GM10248 (cell line): ENCODE measurements around the gene IRGC.
"Not testable (repeated sequence)": the region's sequence is repeated elsewhere in the genome, so short reads cannot be mapped to it uniquely, and the experiment has no call there.

Experiments
- CTCF ChIA-PET: fragments of 300-600 bp; sonication (Branson Sonifier 250); formaldehyde crosslinking; extraction: SDS; loops from one replicate; lab custom pipeline; 2021; ENCODE audit warnings: antibody characterized with exemption; lab: Yijun Ruan, JAX
- POLR2A ChIA-PET: fragments of 350-650 bp; sonication (Branson Sonifier 250); formaldehyde crosslinking; extraction: SDS; loops from one replicate; lab custom pipeline; 2020; ENCODE audit warnings: antibody characterized with exemption; lab: Yijun Ruan, JAX
- DNase-seq: peaks from one replicate; pipeline ENCODE4 v3.0.0; 2012; ENCODE audit errors: extremely low spot score
- TF ChIP-seq, protein P1 (sequence below): IDR thresholded peaks from 2 replicates; pipeline ENCODE4 v1.5.1; 2012; ENCODE audit warnings: mild to moderate bottlenecking, low read depth; ENCODE audit errors: extremely low read depth, missing control alignments, control extremely low read depth

The IRGC gene

DNA sequence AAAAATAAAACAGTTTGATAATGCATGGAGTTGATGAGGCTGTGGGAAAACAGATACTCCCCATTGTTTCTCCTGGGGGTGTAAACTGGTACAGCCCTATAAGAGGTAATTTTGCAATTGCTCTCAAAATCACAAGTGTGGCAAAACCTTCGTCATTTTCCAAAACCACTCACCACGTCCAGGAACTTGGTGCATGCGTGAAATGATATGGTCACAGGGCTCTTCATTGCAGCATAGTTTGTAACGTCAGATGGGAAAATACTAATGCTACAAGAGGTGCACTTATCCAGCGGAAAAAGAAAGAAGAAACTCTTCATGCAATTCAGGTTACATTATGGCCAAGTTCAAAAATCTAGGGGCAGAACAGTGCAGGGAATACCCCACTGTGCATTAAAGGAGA, 34.1 kb upstream of the IRGC start:
- TF ChIP-seq, protein P1, sequence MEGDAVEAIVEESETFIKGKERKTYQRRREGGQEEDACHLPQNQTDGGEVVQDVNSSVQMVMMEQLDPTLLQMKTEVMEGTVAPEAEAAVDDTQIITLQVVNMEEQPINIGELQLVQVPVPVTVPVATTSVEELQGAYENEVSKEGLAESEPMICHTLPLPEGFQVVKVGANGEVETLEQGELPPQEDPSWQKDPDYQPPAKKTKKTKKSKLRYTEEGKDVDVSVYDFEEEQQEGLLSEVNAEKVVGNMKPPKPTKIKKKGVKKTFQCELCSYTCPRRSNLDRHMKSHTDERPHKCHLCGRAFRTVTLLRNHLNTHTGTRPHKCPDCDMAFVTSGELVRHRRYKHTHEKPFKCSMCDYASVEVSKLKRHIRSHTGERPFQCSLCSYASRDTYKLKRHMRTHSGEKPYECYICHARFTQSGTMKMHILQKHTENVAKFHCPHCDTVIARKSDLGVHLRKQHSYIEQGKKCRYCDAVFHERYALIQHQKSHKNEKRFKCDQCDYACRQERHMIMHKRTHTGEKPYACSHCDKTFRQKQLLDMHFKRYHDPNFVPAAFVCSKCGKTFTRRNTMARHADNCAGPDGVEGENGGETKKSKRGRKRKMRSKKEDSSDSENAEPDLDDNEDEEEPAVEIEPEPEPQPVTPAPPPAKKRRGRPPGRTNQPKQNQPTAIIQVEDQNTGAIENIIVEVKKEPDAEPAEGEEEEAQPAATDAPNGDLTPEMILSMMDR, result no peak
- ChIA-PET POLR2A (interaction anchor here (0.6 kb wide), 1 partner anchor 12 kb away, joined by 3 read pairs; the partner anchor contains the start of gene PLAUR), CTCF (interaction anchor here (1.4 kb wide), 1 partner anchor 13 kb away, joined by 4 read pairs; no protein-coding TSS in a partner anchor)
- no peak for DNase-seq

DNA sequence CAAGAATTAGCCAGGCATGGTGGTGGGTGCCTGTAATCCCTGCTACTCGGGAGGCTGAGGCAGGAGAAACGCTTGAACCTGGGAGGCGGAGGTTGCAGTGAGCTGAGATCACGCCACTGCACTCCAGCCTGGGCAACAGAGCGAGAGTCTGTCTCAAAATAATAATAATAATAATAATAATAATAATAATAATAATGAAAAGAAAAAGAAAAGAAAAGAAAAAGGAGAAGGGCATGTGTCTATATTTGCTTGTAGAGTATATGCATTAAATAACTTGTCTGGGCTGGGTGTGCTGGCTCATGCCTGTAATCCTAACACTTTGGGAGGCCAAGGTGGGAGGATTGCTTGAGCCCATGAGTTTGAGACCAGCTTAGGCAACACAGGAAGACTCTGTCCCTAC, 33.6 kb upstream of the IRGC start:
- CTCF ChIA-PET, DNase-seq: not testable (repeated sequence)
- POLR2A ChIA-PET, result interaction anchor here (0.6 kb wide), 1 partner anchor 12 kb away, joined by 3 read pairs; the partner anchor contains the start of gene PLAUR

DNA sequence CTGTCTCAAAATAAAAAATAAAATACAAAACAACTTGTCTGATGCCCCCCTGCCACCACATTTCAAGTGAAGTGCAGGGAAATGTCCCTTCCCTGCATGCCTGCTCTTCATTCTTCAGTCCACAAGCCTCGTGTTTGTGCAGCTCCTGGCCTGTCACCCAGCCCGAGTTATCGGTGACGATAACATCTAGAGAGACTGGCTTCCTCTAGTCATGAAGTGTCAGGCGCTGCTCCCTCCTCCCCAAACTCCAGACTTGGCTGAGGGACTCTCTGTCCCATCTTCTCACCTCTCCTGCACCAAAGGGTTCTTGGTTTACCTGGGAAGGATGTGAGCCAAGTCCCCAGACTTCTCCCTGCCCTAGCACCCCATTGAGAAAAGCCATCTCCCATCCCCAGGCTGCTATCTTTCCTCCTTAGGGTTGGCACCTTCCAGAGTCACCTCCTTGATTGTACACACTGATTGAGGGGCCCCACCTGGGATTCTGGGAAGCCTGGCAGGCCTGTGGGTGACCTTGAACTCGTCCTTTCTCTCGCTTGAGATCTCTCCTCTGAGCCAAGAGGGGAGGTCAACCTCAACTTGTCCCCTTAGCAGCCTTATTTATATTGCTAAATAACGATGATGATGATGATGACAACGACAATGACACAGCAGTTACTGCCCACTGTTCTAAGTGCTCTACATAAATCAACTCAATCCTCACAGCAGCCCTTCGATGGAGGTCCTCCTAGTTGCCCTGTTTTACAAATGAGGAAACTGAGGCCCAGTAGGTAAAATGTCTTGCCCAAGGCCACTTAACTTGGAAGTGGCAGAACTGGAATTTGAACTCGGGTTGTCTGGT, 32.8 kb upstream of the IRGC start:
- POLR2A ChIA-PET, result no interaction called here
- DNase-seq, result no peak
- CTCF ChIA-PET, result no interaction called here
- TF ChIP-seq, protein P1, result no peak

DNA sequence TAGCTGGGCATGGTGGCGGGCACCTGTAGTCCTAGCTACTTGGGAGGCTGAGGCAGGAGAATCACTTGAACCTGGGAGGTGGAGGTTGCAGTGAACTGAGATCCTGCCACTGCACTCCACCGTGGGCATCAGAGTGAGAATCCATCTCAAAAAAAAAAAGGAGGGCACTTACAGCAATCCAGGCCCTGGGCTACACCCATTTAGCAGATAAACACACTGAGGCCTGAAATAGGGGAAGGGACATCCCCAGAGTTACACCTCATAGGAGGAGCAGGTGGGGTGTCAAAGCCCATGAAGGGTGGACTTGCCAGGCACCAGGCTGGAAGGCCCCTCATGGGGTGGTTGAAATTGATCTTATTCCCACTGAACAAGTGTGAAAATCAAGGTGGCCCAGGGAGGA, 32.0 kb upstream of the IRGC start:
- ChIA-PET CTCF (no interaction called here), POLR2A (no interaction called here)
- DNase-seq, result no peak
- TF ChIP-seq, protein P1, result no peak

DNA sequence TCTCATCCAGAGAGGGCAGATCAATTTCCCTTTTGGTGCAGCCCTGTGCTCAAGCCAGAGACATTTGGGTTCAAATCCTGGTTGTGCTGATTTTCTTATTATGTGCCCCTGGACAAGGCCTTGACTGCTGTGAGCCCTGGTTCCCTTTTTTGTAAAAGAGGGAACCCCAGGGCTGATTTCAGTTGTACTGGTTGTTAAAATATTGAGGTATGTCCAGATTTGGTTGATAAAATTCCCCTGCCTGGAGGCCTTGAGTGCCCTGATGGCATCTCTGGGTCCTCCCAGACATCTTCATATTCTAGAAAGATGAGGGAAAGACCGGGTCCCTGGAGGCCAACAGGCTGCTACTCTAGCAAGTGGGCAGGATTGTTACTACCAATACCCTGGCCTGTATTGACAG, 31.6 kb upstream of the IRGC start:
- no peak for DNase-seq
- TF ChIP-seq, protein P1, result no peak
- POLR2A ChIA-PET, result no interaction called here
- CTCF ChIA-PET, result interaction anchor here (1.4 kb wide), 1 partner anchor 16 kb away, joined by 5 read pairs; no protein-coding TSS in a partner anchor

DNA sequence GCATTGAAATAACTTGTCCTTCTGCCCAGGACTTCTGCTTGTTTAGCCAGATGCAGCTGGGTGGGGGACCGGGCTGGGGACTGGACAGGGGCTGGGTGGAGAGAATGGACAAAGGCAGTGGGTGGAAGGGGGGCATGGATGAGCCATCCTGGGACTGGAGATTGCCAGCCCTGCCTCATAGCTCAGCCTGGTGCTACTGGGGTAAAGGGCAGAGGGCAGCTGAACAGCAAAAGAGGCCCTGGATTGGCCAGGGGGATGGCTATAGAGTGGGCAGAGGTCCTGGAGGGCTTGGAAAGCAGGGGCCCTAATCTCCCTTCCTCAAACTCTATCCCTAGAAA, 28.2 kb upstream of the IRGC start:
- TF ChIP-seq, protein P1, result no peak
- DNase-seq, result no peak
- POLR2A ChIA-PET, result interaction anchor here (0.7 to 1.0 kb wide), 2 partner anchors 16 to 18 kb away, joined by 7 to 11 read pairs; partner anchors contain the start of gene PLAUR
- CTCF ChIA-PET, result interaction anchor here (1.6 to 2.2 kb wide), 2 partner anchors 9 to 19 kb away, joined by 6 to 9 read pairs; no protein-coding TSS in a partner anchor

DNA sequence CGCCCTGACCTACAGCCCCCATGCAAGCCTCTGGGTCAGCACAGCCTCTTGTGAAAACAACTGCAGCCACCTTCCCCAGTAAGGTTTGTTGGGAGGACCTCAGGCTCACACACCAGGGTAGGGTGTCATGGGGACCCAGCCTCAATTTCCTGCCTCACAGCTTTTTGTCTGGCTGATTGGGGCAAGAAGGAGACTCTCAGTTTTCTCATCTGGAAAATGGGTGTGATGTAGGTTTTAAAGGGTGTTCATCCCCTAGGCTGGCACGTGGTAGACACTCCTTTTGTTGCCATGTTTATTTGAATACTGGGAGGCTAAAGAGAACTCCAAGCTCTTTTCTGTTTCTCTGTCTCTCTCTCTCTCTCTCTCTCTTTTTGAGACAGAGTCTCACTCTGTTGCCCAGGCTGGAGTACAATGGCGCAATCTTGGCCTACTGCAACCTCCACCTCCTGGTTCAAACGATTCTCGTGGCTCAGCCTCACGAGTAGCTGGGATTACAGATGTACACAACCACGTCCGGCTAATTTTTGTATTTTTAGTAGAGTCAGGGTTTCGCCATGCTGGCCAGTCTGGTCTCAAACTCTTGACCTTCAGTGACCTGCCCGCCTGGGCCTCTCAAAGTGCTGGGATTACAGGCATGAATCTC, 27.7 kb upstream of the IRGC start:
- no peak for DNase-seq
- CTCF ChIA-PET, result interaction anchor here (1.6 to 2.2 kb wide), 2 partner anchors 10 to 19 kb away, joined by 6 to 9 read pairs; no protein-coding TSS in a partner anchor
- TF ChIP-seq, protein P1, result no peak
- POLR2A ChIA-PET, result no interaction called here
